Measurements from ENCODE around the gene ADAM8.
"Not testable (repeated sequence)": the region's sequence is repeated elsewhere in the genome, so short reads cannot be mapped to it uniquely, and the experiment has no call there.

The ADAM8 gene

GRCh38 chr10:133236401-133237240 is 40.0 kb downstream of the ADAM8 start:
- Histone ChIP-seq H3K27me3 (ENCODE audit: insufficient read depth, low read length, poor library complexity) (no peaks in the 10 kb centered on the region), H3K4me1 (ENCODE audit: insufficient read depth, low read length) (no peaks in the 10 kb centered on the region), H3K4me2 (ENCODE audit: insufficient read depth, low read length) (no peak overlapping the region), H3K27ac (ENCODE audit: low read length) (no peak overlapping the region), H3K9ac (ENCODE audit: low read depth, low read length) (no peak overlapping the region), H4K20me1 (ENCODE audit: insufficient read depth, low read length) (no peaks in the 10 kb centered on the region), H3K36me3 (ENCODE audit: insufficient read depth, low read length) (no peaks in the 10 kb centered on the region), H3K79me2 (ENCODE audit: insufficient read depth, low read length) (no peaks in the 10 kb centered on the region), H3K4me3 (ENCODE audit: low read depth in 1 of 2, low read length in 2 of 2) (no peak overlapping the region), H2AFZ (ENCODE audit: low read depth, low read length) (no peak overlapping the region), H3K9me3 (ENCODE audit: insufficient read depth, low read length, severe bottlenecking) (no peaks in the 10 kb centered on the region)
- TF ChIP-seq CTCF (IDR thresholded peaks at IDR 0.05; ENCODE audit: borderline replicate concordance, extremely low read depth, low read length, poor library complexity, severe bottlenecking) (no peak), EZH2 (IDR thresholded peaks at IDR 0.05; ENCODE audit: borderline replicate concordance, low read depth, low read length, severe bottlenecking) (no peak)
- ATAC-seq (ENCODE audit: insufficient read depth, low read depth) (no peak), DNase-seq (no peak)

- Histone ChIP-seq H3K4me3 (ENCODE audit: low read depth in 1 of 2, low read length in 2 of 2) (no peak overlapping the region), H3K36me3 (ENCODE audit: insufficient read depth, low read length) (no peaks in the 10 kb centered on the region)
- no peak for DNase-seq
Observed at GRCh38 chr10:133235932-133236331, 40.7 kb downstream of the ADAM8 start.

GRCh38 chr10:133235265-133235855 is 41.3 kb downstream of the ADAM8 start:
- no peaks in the 10 kb centered on the region for H3K36me3 ChIP-seq (ENCODE audit: insufficient read depth, low read length)
- ATAC-seq (ENCODE audit: insufficient read depth, low read depth) (no peak), DNase-seq (no peak)
- H2AFZ ChIP-seq (ENCODE audit: low read depth, low read length) = no peak overlapping the region
- H3K4me1 ChIP-seq (ENCODE audit: insufficient read depth, low read length) = no peaks in the 10 kb centered on the region
- H3K4me2 ChIP-seq (ENCODE audit: insufficient read depth, low read length) = no peak overlapping the region
- H3K27ac ChIP-seq (ENCODE audit: low read length) = no peak overlapping the region
- no peaks in the 10 kb centered on the region for H3K9me3 ChIP-seq (ENCODE audit: insufficient read depth, low read length, severe bottlenecking)
- no peak overlapping the region for H3K4me3 ChIP-seq (ENCODE audit: low read depth in 1 of 2, low read length in 2 of 2)
- no peaks in the 10 kb centered on the region for H3K27me3 ChIP-seq (ENCODE audit: insufficient read depth, low read length, poor library complexity)
- TF ChIP-seq CTCF (IDR thresholded peaks at IDR 0.05; ENCODE audit: borderline replicate concordance, extremely low read depth, low read length, poor library complexity, severe bottlenecking) (no peak), EZH2 (IDR thresholded peaks at IDR 0.05; ENCODE audit: borderline replicate concordance, low read depth, low read length, severe bottlenecking) (no peak)
- H3K9ac ChIP-seq (ENCODE audit: low read depth, low read length) = no peak overlapping the region
- H4K20me1 ChIP-seq (ENCODE audit: insufficient read depth, low read length) = no peaks in the 10 kb centered on the region
- no peaks in the 10 kb centered on the region for H3K79me2 ChIP-seq (ENCODE audit: insufficient read depth, low read length)

More at GRCh38 chr10:133235932-133236331, 40.7 kb downstream of the ADAM8 start:
- H3K4me1 ChIP-seq (ENCODE audit: insufficient read depth, low read length) = no peaks in the 10 kb centered on the region
- no peak overlapping the region for H3K4me2 ChIP-seq (ENCODE audit: insufficient read depth, low read length)
- no peak overlapping the region for H3K27ac ChIP-seq (ENCODE audit: low read length)
- no peaks in the 10 kb centered on the region for H3K79me2 ChIP-seq (ENCODE audit: insufficient read depth, low read length)
- no peaks in the 10 kb centered on the region for H4K20me1 ChIP-seq (ENCODE audit: insufficient read depth, low read length)
- ATAC-seq (ENCODE audit: insufficient read depth, low read depth) = no peak
- H3K9me3 ChIP-seq (ENCODE audit: insufficient read depth, low read length, severe bottlenecking) = no peaks in the 10 kb centered on the region
- no peak overlapping the region for H2AFZ ChIP-seq (ENCODE audit: low read depth, low read length)
- TF ChIP-seq CTCF (IDR thresholded peaks at IDR 0.05; ENCODE audit: borderline replicate concordance, extremely low read depth, low read length, poor library complexity, severe bottlenecking) (no peak), EZH2 (IDR thresholded peaks at IDR 0.05; ENCODE audit: borderline replicate concordance, low read depth, low read length, severe bottlenecking) (no peak)
- H3K9ac ChIP-seq (ENCODE audit: low read depth, low read length) = no peak overlapping the region
- H3K27me3 ChIP-seq (ENCODE audit: insufficient read depth, low read length, poor library complexity) = no peaks in the 10 kb centered on the region

- H3K9ac ChIP-seq (ENCODE audit: low read depth, low read length); H3K27ac ChIP-seq (ENCODE audit: low read length); H3K27me3 ChIP-seq (ENCODE audit: insufficient read depth, low read length, poor library complexity); H3K4me1 ChIP-seq (ENCODE audit: insufficient read depth, low read length); H3K9me3 ChIP-seq (ENCODE audit: insufficient read depth, low read length, severe bottlenecking); H3K4me3 ChIP-seq (ENCODE audit: low read depth in 1 of 2, low read length in 2 of 2); H4K20me1 ChIP-seq (ENCODE audit: insufficient read depth, low read length); H3K36me3 ChIP-seq (ENCODE audit: insufficient read depth, low read length); DNase-seq; ATAC-seq (ENCODE audit: insufficient read depth, low read depth); H3K79me2 ChIP-seq (ENCODE audit: insufficient read depth, low read length); H3K4me2 ChIP-seq (ENCODE audit: insufficient read depth, low read length); H2AFZ ChIP-seq (ENCODE audit: low read depth, low read length): not testable (repeated sequence)
Observed at GRCh38 chr10:133234796-133235195, 41.9 kb downstream of the ADAM8 start.

All from DND-41 (cell line).